T-cell (primary cell): ENCODE results near the gene COL8A1. TPM values are rescaled to one million over a fixed set of nuclear protein-coding genes. Genes with fewer than 3 reads are reported as not detected.
"Not testable (repeated sequence)": the region's sequence is repeated elsewhere in the genome, so short reads cannot be mapped to it uniquely, and the experiment has no call there.

Source experiments
- ATAC-seq, 4 experiments: fragments of 200-7000 bp in 3 of 4; fragments of 150-1000 bp in 1 of 4; cut with Tn5 transposase; replicated peaks in 1 of 4; 1 replicate in 3 of 4; 2 replicates in 1 of 4; pipeline ENCODE4 v1.10.0; 2021; ENCODE audit warnings: moderate library complexity in 3 of 4, mild to moderate bottlenecking in 2 of 4, moderate number of reproducible peaks in 1 of 4
- CTCF ChIA-PET, 2 donors: fragments of 300-600 bp; sonication (Branson Sonifier 250); formaldehyde crosslinking; loops; one replicate each; lab custom pipeline; 2022; ENCODE audit warnings: antibody characterized with exemption in 2 of 2; lab: Charles Lee
- POLR2A ChIA-PET, 2 donors: fragments of 300-600 bp; sonication (Branson Sonifier 250); formaldehyde crosslinking; loops; one replicate each; lab custom pipeline; 2022; ENCODE audit warnings: antibody characterized with exemption in 2 of 2; lab: Charles Lee
- DNase-seq, 35 experiments: peaks; one replicate each; pipeline versions ENCODE4 v3.0.0 to v3.0.0-alpha.2; 2013 to 2023
- H3K27ac ChIP-seq: one replicate; pipeline ENCODE4 v1.5.1; 2013; ENCODE audit warnings: low read length
- H3K27me3 ChIP-seq, 2 experiments: replicated peaks in 1 of 2; 1 replicate in 1 of 2; 2 replicates in 1 of 2; pipeline versions ENCODE4 v1.6.1 to v1.7.0; 2013; ENCODE audit warnings: low read length in 1 of 2, mixed read lengths in 1 of 2; ENCODE audit not compliant: control insufficient read depth in 2 of 2, insufficient read depth in 2 of 2; ENCODE audit errors: extremely low read depth in 1 of 2
- H3K36me3 ChIP-seq, 2 donors: 1 replicate in 1 of 2; 2 replicates in 1 of 2; pipeline versions ENCODE4 v1.6.1 to v1.7.0; 2013; ENCODE audit warnings: low read length in 1 of 2; ENCODE audit not compliant: control insufficient read depth in 2 of 2, insufficient read depth in 1 of 2; ENCODE audit errors: extremely low read depth in 1 of 2
- H3K4me1 ChIP-seq, 2 experiments: 1 replicate in 1 of 2; 2 replicates in 1 of 2; pipeline versions ENCODE4 v1.6.1 to v1.7.0; 2013; ENCODE audit warnings: low read length in 2 of 2, mixed read lengths in 1 of 2; ENCODE audit not compliant: insufficient read depth in 2 of 2, control insufficient read depth in 1 of 2; ENCODE audit errors: extremely low read depth in 1 of 2
- H3K4me3 ChIP-seq, 2 donors: 1 replicate in 1 of 2; 2 replicates in 1 of 2; pipeline versions ENCODE4 v1.5.1 to v1.7.0; 2013; ENCODE audit warnings: mild to moderate bottlenecking in 2 of 2, low read length in 1 of 2, moderate library complexity in 1 of 2; ENCODE audit not compliant: control insufficient read depth in 1 of 2; ENCODE audit errors: extremely low read depth in 1 of 2
- H3K9me3 ChIP-seq: 2 replicates; pipeline ENCODE4 v1.7.0; 2013
- H3K27ac Mint-ChIP-seq, 2 donors: one replicate each; pipeline ENCODE4 v1.8.0; 2020 to 2021; ENCODE audit warnings: mild to moderate bottlenecking in 2 of 2, mixed read lengths in 2 of 2
- H3K27me3 Mint-ChIP-seq, 2 donors: one replicate each; pipeline ENCODE4 v1.8.0; 2021 to 2022; ENCODE audit warnings: mixed read lengths in 2 of 2
- H3K36me3 Mint-ChIP-seq: one replicate; pipeline ENCODE4 v1.8.0; 2021; ENCODE audit warnings: mixed read lengths
- H3K4me1 Mint-ChIP-seq, 3 donors: one replicate each; pipeline ENCODE4 v1.8.0; 2020 to 2022; ENCODE audit warnings: mixed read lengths in 3 of 3, mild to moderate bottlenecking in 1 of 3
- H3K4me3 Mint-ChIP-seq, 3 donors: one replicate each; pipeline ENCODE4 v1.8.0; 2020 to 2022; ENCODE audit warnings: mild to moderate bottlenecking in 3 of 3, mixed read lengths in 3 of 3, moderate library complexity in 3 of 3
- H3K9me3 Mint-ChIP-seq, 3 donors: one replicate each; pipeline ENCODE4 v1.8.0; 2020 to 2022; ENCODE audit warnings: mixed read lengths in 3 of 3
- WGBS: methylation state at CpG from one replicate; pipeline ENCODE4 v1.1.5; 2013; ENCODE audit warnings: missing lambda C conversion rate; ENCODE audit not compliant: insufficient coverage; 5-methylcytosine and 5-hydroxymethylcytosine counted together
- total RNA-seq, 35 experiments: library from RNA in 6 of 35; stranded (reverse) in 6 of 35; fragments of 120-200 nt in 1 of 35; gene quantifications; one replicate each; pipeline versions ENCODE4 v1.2.1 to v1.2.4 and lab custom pipeline; 2013 to 2026

Gene COL8A1
- total RNA-seq, 5 donors from 2014 or later (not counting 1 experiment from before 2014, with no cell fraction given), result 0.12 to 0.36 (median 0.15) TPM

DNA sequence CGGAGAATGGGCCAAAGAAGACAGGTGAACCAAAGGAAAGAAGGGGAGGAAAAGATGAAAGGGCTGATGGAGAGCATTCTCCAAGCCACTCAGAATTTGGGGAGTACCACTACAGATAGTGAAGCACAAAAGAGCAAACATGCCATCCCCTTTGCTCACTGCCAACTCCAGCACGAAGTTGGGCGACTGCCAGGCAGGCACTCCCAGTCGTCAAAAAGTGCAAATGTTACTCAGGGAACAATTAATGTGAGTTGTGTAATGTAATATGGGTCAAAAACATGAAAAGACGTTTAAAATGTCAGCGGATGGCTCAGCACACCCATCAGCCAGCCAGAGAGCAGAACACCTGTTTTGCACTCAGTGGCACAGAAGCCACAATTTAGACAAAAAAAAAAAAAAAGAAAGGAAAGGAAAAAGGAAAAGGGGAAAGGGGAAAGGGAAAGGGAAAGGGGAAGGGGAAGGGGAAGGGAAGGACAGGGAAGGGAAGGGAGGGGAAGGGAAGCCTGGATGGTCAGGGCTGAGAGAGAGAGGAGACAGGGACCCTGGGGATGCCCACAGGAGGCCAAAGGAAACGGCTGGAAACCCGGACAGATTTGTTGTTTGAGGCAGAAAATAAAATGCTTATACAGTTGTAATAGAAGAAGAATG, 82.7 kb downstream of the COL8A1 start:
- Mint-ChIP-seq H3K4me1 (no peaks in the 10 kb centered on the region), H3K4me3 (no peak overlapping the region), H3K36me3 (no peaks in the 10 kb centered on the region), H3K9me3 (no peaks in the 10 kb centered on the region), H3K27me3 (peaks cover 7 to 12% of the 10 kb centered on the region in 2 donors), H3K27ac (no peak overlapping the region)
- ChIA-PET POLR2A (no interaction called here), CTCF (no interaction called here)
- no peak for ATAC-seq
- Histone ChIP-seq H3K9me3 (no peaks in the 10 kb centered on the region), H3K36me3 (no peaks in the 10 kb centered on the region), H3K4me1 (no peaks in the 10 kb centered on the region), H3K27me3 (no peaks in the 10 kb centered on the region), H3K4me3 (no peak overlapping the region), H3K27ac (no peak overlapping the region)
- 67% methylated on average over 2 of the region's 8 CpGs for WGBS
- DNase-seq, result no peak

DNA sequence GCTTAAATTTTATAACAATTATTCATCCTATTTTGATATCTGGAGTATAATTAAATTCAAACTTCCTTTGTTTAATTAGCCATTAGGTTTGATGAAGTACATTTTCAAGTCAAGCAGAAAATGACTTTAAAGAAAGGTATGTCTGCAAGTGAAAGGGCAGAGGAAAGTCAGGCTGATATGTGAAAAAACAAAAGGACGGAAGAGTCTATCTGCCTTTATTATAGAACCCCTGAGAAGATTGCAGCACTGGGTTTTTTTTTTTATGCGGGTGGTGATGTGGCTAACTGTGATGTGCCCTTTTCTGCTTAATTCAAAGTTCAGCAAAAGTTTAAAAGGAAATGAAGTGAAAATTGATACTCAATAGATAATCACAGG, 83.2 kb downstream of the COL8A1 start:
- no peaks in the 10 kb centered on the region for H3K36me3 Mint-ChIP-seq
- Histone ChIP-seq H3K27ac (no peak overlapping the region), H3K9me3 (no peaks in the 10 kb centered on the region), H3K27me3 (no peaks in the 10 kb centered on the region), H3K36me3 (no peaks in the 10 kb centered on the region), H3K4me3 (no peak overlapping the region), H3K4me1 (no peaks in the 10 kb centered on the region)
- H3K27ac Mint-ChIP-seq, result no peak overlapping the region
- H3K27me3 Mint-ChIP-seq, result peaks cover 5 to 12% of the 10 kb centered on the region in 2 donors
- H3K4me1 Mint-ChIP-seq, result no peaks in the 10 kb centered on the region
- POLR2A ChIA-PET, result no interaction called here
- ATAC-seq (no peak), DNase-seq (no peak)
- WGBS, result no CpG with 5 or more reads among the region's 2 CpGs
- CTCF ChIA-PET, result no interaction called here
- no peaks in the 10 kb centered on the region for H3K9me3 Mint-ChIP-seq
- no peak overlapping the region for H3K4me3 Mint-ChIP-seq

DNA sequence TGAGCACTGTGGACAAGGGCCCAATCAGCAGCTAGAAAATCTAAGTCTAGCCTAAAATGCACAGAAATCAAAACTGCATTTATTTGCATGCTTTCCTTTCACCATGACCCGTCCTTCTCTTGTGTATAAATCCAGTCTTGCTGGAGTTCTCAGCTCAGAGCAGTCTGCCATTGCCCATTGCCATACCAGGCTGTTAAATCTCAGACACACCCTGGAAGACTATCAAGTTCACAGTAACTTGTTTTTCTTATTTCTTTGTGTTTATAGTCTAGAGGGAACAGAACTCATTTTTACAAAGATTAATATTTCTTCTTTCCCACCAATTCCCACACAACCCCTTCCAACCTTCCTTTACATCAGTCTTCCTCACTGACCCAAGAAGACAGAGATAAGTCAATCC, 85.9 kb downstream of the COL8A1 start:
- CTCF ChIA-PET, result no interaction called here
- H3K9me3 ChIP-seq, result no peaks in the 10 kb centered on the region
- H3K27ac Mint-ChIP-seq, result no peak overlapping the region

DNA sequence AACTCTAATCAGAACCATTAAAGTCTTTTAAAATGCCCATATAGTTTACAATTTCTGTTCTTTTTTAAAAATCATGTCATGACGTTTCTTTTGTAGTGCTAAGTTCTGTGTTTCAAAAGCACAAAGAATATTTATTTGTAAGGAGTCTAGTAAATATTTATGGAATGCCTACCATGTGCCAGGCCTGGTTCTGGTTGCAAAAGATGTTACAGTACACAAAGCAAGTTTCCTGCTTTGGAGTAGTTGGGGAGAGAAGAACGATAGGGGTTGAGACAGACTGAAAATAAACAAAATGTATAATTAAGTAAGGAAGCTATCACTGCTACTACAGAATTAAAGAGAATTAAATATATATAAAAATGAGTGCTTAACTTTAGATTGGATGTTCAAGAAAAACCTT, 92.5 kb downstream of the COL8A1 start:
- no peaks in the 10 kb centered on the region for H3K4me1 Mint-ChIP-seq
- WGBS, result no CpG with 5 or more reads among the region's 2 CpGs
- H3K36me3 Mint-ChIP-seq, result no peaks in the 10 kb centered on the region
- ChIA-PET POLR2A (no interaction called here), CTCF (interaction anchor here in 1 of 2 donors (0.7 kb wide), 1 partner anchor 138 kb away, joined by 3 read pairs; no protein-coding TSS in a partner anchor)
- peaks cover 0 to 5% of the 10 kb centered on the region in 2 donors for H3K27me3 Mint-ChIP-seq
- DNase-seq (no peak), ATAC-seq (no peak)
- Histone ChIP-seq H3K4me3 (no peak overlapping the region), H3K27ac (no peak overlapping the region), H3K27me3 (no peaks in the 10 kb centered on the region), H3K36me3 (no peaks in the 10 kb centered on the region), H3K9me3 (no peaks in the 10 kb centered on the region), H3K4me1 (no peaks in the 10 kb centered on the region)
- no peak overlapping the region for H3K4me3 Mint-ChIP-seq
- no peak overlapping the region for H3K27ac Mint-ChIP-seq
- peaks cover 0 to 5% (median 3%) of the 10 kb centered on the region in 3 donors for H3K9me3 Mint-ChIP-seq

More for the DNA sequence above, 85.9 kb downstream of the COL8A1 start:
- Histone ChIP-seq H3K27ac (no peak overlapping the region), H3K36me3 (no peaks in the 10 kb centered on the region), H3K4me1 (no peaks in the 10 kb centered on the region), H3K4me3 (no peak overlapping the region), H3K27me3 (no peaks in the 10 kb centered on the region)
- POLR2A ChIA-PET, result no interaction called here
- DNase-seq, result no peak
- H3K9me3 Mint-ChIP-seq, result no peaks in the 10 kb centered on the region
- peaks cover 0 to 6% of the 10 kb centered on the region in 2 donors for H3K27me3 Mint-ChIP-seq
- H3K4me1 Mint-ChIP-seq, result no peaks in the 10 kb centered on the region
- 22% methylated on average over 1 of the region's 1 CpG for WGBS
- no peak overlapping the region for H3K4me3 Mint-ChIP-seq
- H3K36me3 Mint-ChIP-seq, result no peaks in the 10 kb centered on the region
- ATAC-seq, result no peak

DNA sequence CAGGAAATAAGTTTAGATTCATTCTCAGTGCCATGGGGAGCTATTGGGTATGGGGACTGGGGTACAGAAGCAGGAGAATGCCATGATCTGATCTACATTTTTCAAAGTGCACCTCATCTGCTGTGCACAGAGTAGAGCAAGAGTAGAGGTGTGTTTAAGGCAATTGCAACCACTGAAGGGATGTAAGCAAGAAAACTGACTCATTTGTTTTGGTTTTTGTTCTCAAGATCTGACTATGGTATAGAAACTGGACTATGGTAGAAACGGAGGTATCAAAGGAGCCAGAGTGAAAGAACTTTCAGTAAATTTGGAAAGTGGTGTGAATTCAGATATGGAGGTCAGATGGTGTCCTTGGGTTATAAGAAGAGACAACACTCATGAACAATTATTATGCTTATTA, 93.1 kb downstream of the COL8A1 start:
- no peaks in the 10 kb centered on the region for H3K27me3 ChIP-seq
- H3K9me3 ChIP-seq, result no peaks in the 10 kb centered on the region
- Mint-ChIP-seq H3K4me1 (no peaks in the 10 kb centered on the region), H3K36me3 (no peaks in the 10 kb centered on the region), H3K9me3 (peaks cover 0 to 5% (median 3%) of the 10 kb centered on the region in 3 donors), H3K4me3 (no peak overlapping the region), H3K27ac (no peak overlapping the region), H3K27me3 (peaks cover 0 to 5% of the 10 kb centered on the region in 2 donors)
- POLR2A ChIA-PET, result interaction anchor here in 1 of 2 donors (0.6 kb wide), 1 partner anchor 1214 kb away, joined by 4 read pairs; no protein-coding TSS in a partner anchor
- no peak overlapping the region for H3K4me3 ChIP-seq
- no peak overlapping the region for H3K27ac ChIP-seq
- no peaks in the 10 kb centered on the region for H3K36me3 ChIP-seq
- no peaks in the 10 kb centered on the region for H3K4me1 ChIP-seq
- WGBS, result no CpG with 5 or more reads among the region's 1 CpG
- DNase-seq (no peak), ATAC-seq (no peak)
- CTCF ChIA-PET, result no interaction called here

DNA sequence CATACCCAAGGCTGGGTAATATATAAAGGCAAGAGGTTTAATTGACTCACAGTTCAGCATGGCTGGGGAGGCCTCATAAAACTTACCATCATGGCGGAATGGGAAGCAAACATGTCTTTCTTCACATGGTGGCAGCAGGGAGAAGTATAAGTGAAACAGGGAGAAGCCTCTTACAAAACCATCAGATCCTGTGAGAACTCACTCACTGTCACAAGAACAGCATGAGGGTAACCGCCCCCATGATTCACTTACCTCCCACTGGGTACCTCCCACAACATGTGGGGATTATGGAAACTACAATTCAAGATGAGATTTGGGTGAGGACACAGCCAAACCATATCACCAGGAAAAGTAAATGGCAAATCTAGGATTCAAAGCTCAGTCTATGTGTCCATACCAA, 102.0 kb downstream of the COL8A1 start:
- DNase-seq, ATAC-seq, H3K27me3 Mint-ChIP-seq, H3K9me3 Mint-ChIP-seq, H3K36me3 Mint-ChIP-seq, H3K4me3 Mint-ChIP-seq, H3K4me1 ChIP-seq, H3K27ac Mint-ChIP-seq, CTCF ChIA-PET, H3K4me3 ChIP-seq, POLR2A ChIA-PET, H3K27me3 ChIP-seq, H3K9me3 ChIP-seq, H3K4me1 Mint-ChIP-seq, H3K27ac ChIP-seq, H3K36me3 ChIP-seq: not testable (repeated sequence)
- no CpG with 5 or more reads among the region's 2 CpGs for WGBS
